Aortic smooth muscle cell (primary cell): ENCODE results near the gene DAP. TPM values are rescaled to one million over a fixed set of nuclear protein-coding genes. Genes with fewer than 3 reads are reported as not detected.

Source experiments
- total RNA-seq: library from RNA; depleted of rRNA; stranded (reverse); fragments of >200 nt; gene quantifications from 2 replicates; pipeline ENCODE4 v1.2.3, GENCODE V29; 2014

Gene DAP
- 40.3 and 78.0 TPM in 2 replicates for total RNA-seq

DNA sequence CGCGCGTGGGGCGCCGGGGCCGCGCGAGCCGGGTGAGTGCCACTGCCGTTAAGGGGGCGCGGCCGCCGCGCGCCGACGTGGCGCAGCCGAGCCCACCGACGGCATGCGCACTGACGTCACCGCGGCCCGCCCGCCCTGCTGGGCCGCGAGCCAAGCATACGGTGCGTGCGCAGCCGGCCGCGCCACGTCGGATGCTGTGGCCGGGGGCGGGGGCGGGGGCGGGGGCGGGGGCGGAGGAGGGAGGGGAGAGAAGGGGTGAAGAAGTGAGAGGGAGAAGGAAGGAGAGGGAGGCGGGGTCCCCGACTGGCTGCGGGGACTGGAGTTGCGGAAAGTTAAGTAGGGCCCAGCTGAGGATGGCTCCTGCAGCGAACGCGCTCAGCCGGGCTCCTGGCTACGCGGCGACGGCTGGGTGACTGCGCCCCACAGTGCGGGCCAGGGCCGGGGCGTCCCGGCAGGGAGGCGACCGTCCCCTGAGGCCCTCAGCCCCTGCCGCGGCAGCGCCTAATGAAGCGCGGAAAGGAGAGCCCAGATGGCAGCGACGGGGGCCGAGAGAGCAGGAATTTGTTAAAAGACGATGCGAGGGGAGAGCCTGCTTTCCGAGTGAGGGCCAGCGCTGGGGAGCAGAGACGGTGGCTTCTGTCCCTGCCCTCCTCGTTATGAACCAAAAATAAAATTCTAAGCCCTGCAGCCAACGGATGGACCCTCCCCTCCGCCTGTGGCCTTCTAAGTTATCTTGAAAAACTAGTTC, at the start of gene DAP:
DAP (minus strand) TSS at position 50 of the 748 bp plus-strand sequence. CDS start 166 bp downstream, outside the sequence.

Other genes starting within 250 kb of the DAP start
- gene ANKRD33B, start 197.2 kb downstream of the DAP start, total RNA-seq, result 10.4 and 10.6 TPM in 2 replicates